RWPE2 (cell line): Measurements from ENCODE around the gene VAV3.

Experiments used
- ATAC-seq: fragments of 200-7000 bp; cut with Tn5 transposase; 3 replicates; pipeline ENCODE4 v1.9.1; 2021; ENCODE audit warnings: low read depth
- DNase-seq: peaks from one replicate; pipeline ENCODE4 v3.0.0-alpha.2; 2020; ENCODE audit warnings: low spot score
- H3K27ac ChIP-seq: fragments of 450-650 bp; 2 replicates; pipeline ENCODE4 v1.5.1; 2017; ENCODE audit warnings: mild to moderate bottlenecking; ENCODE audit not compliant: poor library complexity, severe bottlenecking
- H3K27me3 ChIP-seq: fragments of 250-450 bp; sonication (Bioruptor Pico); 2 replicates; pipeline ENCODE4 v1.5.1; 2021; ENCODE audit warnings: mild to moderate bottlenecking, moderate library complexity; ENCODE audit not compliant: insufficient read depth, poor library complexity, severe bottlenecking
- H3K36me3 ChIP-seq: fragments of 250-450 bp; sonication (Bioruptor Pico); 2 replicates; pipeline ENCODE4 v1.5.1; 2020; ENCODE audit warnings: low read depth, mild to moderate bottlenecking, moderate library complexity
- H3K4me1 ChIP-seq: fragments of 250-450 bp; sonication (Bioruptor Pico); 2 replicates; pipeline ENCODE4 v1.5.1; 2021; ENCODE audit warnings: mild to moderate bottlenecking, moderate library complexity; ENCODE audit not compliant: insufficient read depth, poor library complexity, severe bottlenecking
- H3K4me3 ChIP-seq: fragments of 250-450 bp; sonication (Bioruptor Pico); 2 replicates; pipeline ENCODE4 v1.5.1; 2021; ENCODE audit warnings: mild to moderate bottlenecking, moderate library complexity; ENCODE audit not compliant: severe bottlenecking
- H3K9me3 ChIP-seq: fragments of 250-450 bp; sonication (Bioruptor Pico); 2 replicates; pipeline ENCODE4 v1.5.1; 2021; ENCODE audit warnings: mild to moderate bottlenecking, moderate library complexity; ENCODE audit not compliant: severe bottlenecking
- CTCF ChIP-seq: fragments of 450-650 bp; IDR thresholded peaks from one replicate; pipeline ENCODE4 v1.5.1; 2017; ENCODE audit warnings: mild to moderate bottlenecking, moderate library complexity; ENCODE audit not compliant: poor library complexity, severe bottlenecking

The VAV3 gene

GRCh38 chr1:107680579-107680985 lies 284.4 kb downstream of the VAV3 start:
- no peak overlapping the region for H3K4me3 ChIP-seq
- DNase-seq (no peak), ATAC-seq (no peak)
- H3K27ac ChIP-seq, result no peak overlapping the region
- no peaks in the 10 kb centered on the region for H3K27me3 ChIP-seq
- no peaks in the 10 kb centered on the region for H3K9me3 ChIP-seq
- H3K4me1 ChIP-seq, result peaks cover 45% of the 10 kb centered on the region
- TF ChIP-seq CTCF, result no peak
- no peaks in the 10 kb centered on the region for H3K36me3 ChIP-seq

- Histone ChIP-seq H3K4me1 (peaks cover 45% of the 10 kb centered on the region), H3K27ac (no peak overlapping the region), H3K4me3 (no peak overlapping the region), H3K27me3 (no peaks in the 10 kb centered on the region), H3K36me3 (no peaks in the 10 kb centered on the region), H3K9me3 (no peaks in the 10 kb centered on the region)
- TF ChIP-seq CTCF, result no peak
- ATAC-seq (no peak), DNase-seq (no peak)
These were observed 285.5 kb downstream of the VAV3 start for GRCh38 chr1:107679411-107679953.

GRCh38 chr1:107678993-107679392 lies 286.0 kb downstream of the VAV3 start:
- H3K4me1 ChIP-seq, result peaks cover 45% of the 10 kb centered on the region
- no peak overlapping the region for H3K27ac ChIP-seq
- no peaks in the 10 kb centered on the region for H3K9me3 ChIP-seq
- no peaks in the 10 kb centered on the region for H3K36me3 ChIP-seq
- ATAC-seq (no peak), DNase-seq (no peak)
- no peak overlapping the region for H3K4me3 ChIP-seq
- no peak for TF ChIP-seq CTCF
- H3K27me3 ChIP-seq, result no peaks in the 10 kb centered on the region

GRCh38 chr1:107677697-107678096 lies 287.3 kb downstream of the VAV3 start:
- H3K27ac ChIP-seq, result peak overlapping the region; percentile 17
- no peak for TF ChIP-seq CTCF
- no peaks in the 10 kb centered on the region for H3K9me3 ChIP-seq

GRCh38 chr1:107674486-107674885 lies 290.5 kb downstream of the VAV3 start:
- Histone ChIP-seq H3K9me3 (no peaks in the 10 kb centered on the region), H3K4me1 (peaks cover 29% of the 10 kb centered on the region), H3K4me3 (no peak overlapping the region), H3K27me3 (no peaks in the 10 kb centered on the region), H3K36me3 (no peaks in the 10 kb centered on the region), H3K27ac (no peak overlapping the region)
- no peak for TF ChIP-seq CTCF
- ATAC-seq, result no peak
- DNase-seq, result no peak

More at GRCh38 chr1:107677697-107678096, 287.3 kb downstream of the VAV3 start:
- H3K36me3 ChIP-seq, result no peaks in the 10 kb centered on the region
- DNase-seq, result no peak
- H3K4me3 ChIP-seq, result no peak overlapping the region
- ATAC-seq, result peak; percentile 91
- no peaks in the 10 kb centered on the region for H3K27me3 ChIP-seq
- peaks cover 37% of the 10 kb centered on the region for H3K4me1 ChIP-seq
